GM12891 (cell line): Measurements from ENCODE around the gene DLGAP1.

Experiments used
- POLR2A ChIP-seq: IDR thresholded peaks from 2 replicates; pipeline ENCODE4 v1.6.1; 2011; ENCODE audit warnings: low read depth, low read length, control low read depth
- POLR2AphosphoS5 ChIP-seq: IDR thresholded peaks from 2 replicates; pipeline ENCODE4 v1.6.1; 2011; ENCODE audit warnings: low read depth, low read length, control low read depth

GRCh38 chr18:3566851-3567250, 888.3 kb downstream of the DLGAP1 start:
- TF ChIP-seq POLR2A, result no peak
- TF ChIP-seq POLR2AphosphoS5, result no peak
